Vagina (tissue), 2 donors: ENCODE results near the gene KRTAP19-2.

Experiments used
- POLR2A ChIP-seq, 2 donors: fragments of 450-650 bp; IDR thresholded peaks; one replicate each; pipeline ENCODE4 v1.6.1; 2017; ENCODE audit warnings: antibody characterized with exemption in 2 of 2, mild to moderate bottlenecking in 2 of 2, moderate library complexity in 2 of 2
- TF ChIP-seq, protein P1 (sequence below), 3 experiments: fragments of 450-650 bp in 2 of 3; fragments of 200-600 bp in 1 of 3; sonication (generic) in 1 of 3; IDR thresholded peaks; one replicate each; pipeline ENCODE4 v1.5.1; 2017 to 2019; ENCODE audit warnings: antibody characterized with exemption in 3 of 3, mild to moderate bottlenecking in 2 of 3, moderate library complexity in 2 of 3

DNA sequence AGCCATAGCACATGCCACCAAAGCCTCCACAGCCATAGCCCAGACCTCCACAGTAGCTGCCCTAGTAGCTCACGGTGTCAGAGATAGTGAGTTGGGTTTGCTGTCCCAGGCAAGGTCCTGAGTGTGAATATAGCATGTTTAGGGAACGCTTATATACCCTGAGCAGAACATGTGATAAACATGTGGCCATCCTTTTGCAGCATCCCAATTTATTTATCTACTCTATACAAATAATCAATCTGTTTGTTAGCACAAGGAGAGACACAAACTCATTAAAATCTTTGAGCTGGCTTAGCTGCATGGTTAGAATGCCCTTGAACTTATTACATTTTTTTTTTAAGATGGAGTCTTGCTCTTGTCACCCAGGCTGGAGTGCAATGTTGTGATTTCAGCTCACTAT, at the start of gene KRTAP19-2:
- TF ChIP-seq, protein P1, sequence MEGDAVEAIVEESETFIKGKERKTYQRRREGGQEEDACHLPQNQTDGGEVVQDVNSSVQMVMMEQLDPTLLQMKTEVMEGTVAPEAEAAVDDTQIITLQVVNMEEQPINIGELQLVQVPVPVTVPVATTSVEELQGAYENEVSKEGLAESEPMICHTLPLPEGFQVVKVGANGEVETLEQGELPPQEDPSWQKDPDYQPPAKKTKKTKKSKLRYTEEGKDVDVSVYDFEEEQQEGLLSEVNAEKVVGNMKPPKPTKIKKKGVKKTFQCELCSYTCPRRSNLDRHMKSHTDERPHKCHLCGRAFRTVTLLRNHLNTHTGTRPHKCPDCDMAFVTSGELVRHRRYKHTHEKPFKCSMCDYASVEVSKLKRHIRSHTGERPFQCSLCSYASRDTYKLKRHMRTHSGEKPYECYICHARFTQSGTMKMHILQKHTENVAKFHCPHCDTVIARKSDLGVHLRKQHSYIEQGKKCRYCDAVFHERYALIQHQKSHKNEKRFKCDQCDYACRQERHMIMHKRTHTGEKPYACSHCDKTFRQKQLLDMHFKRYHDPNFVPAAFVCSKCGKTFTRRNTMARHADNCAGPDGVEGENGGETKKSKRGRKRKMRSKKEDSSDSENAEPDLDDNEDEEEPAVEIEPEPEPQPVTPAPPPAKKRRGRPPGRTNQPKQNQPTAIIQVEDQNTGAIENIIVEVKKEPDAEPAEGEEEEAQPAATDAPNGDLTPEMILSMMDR (IDR thresholded peaks at IDR 0.05), result no peak
- TF ChIP-seq POLR2A (IDR thresholded peaks at IDR 0.05), result no peak
